Prostate gland (tissue), 2 donors: Measurements from ENCODE around the gene CELF4. TPM values are rescaled to one million over a fixed set of nuclear protein-coding genes. Genes with fewer than 3 reads are reported as not detected.

Experiments
- DNase-seq: peaks from one replicate; pipeline ENCODE4 v3.0.0-alpha.2; 2019; ENCODE audit warnings: low spot score
- H3K27ac ChIP-seq, 2 donors: fragments of 200-600 bp; sonication (generic); 2 replicates each; pipeline ENCODE4 v1.5.1; 2017 to 2019
- H3K27me3 ChIP-seq: fragments of 200-600 bp; sonication (generic); replicated peaks from 2 replicates; pipeline ENCODE4 v1.5.1; 2019; ENCODE audit not compliant: insufficient read depth
- H3K36me3 ChIP-seq, 2 donors: fragments of 200-600 bp; sonication (generic); 1 replicate in 1 of 2; 2 replicates in 1 of 2; pipeline versions ENCODE4 v1.5.1 to v1.8.1; 2017 to 2019
- H3K4me1 ChIP-seq: fragments of 200-600 bp; sonication (generic); replicated peaks from 2 replicates; pipeline ENCODE4 v1.5.1; 2019
- H3K4me3 ChIP-seq, 2 donors: fragments of 200-600 bp; sonication (generic); 2 replicates each; pipeline ENCODE4 v1.5.1; 2017 to 2019
- H3K9me3 ChIP-seq: fragments of 200-600 bp; sonication (generic); 2 replicates; pipeline ENCODE4 v1.5.1; 2017
- CTCF ChIP-seq, 4 experiments: fragments of 200-600 bp in 2 of 4; fragments of 450-650 bp in 2 of 4; sonication (generic) in 2 of 4; IDR thresholded peaks; 1 replicate in 3 of 4; 2 replicates in 1 of 4; pipeline ENCODE4 v1.5.1; 2016 to 2019; ENCODE audit warnings: antibody characterized with exemption in 4 of 4, mild to moderate bottlenecking in 2 of 4, moderate library complexity in 2 of 4
- POLR2A ChIP-seq: fragments of 450-650 bp; IDR thresholded peaks from one replicate; pipeline ENCODE4 v1.6.1; 2016; ENCODE audit warnings: antibody characterized with exemption, mild to moderate bottlenecking
- POLR2AphosphoS5 ChIP-seq: sonication (generic); formaldehyde crosslinking; IDR thresholded peaks from one replicate; pipeline ENCODE4 v1.6.1; 2017; ENCODE audit warnings: antibody characterized with exemption
- WGBS: methylation state at CpG from one replicate; pipeline ENCODE4 v1.1.5; 2018; 5-methylcytosine and 5-hydroxymethylcytosine counted together
- intact Hi-C: fragments of 100-400 bp; cut with DNase I; formaldehyde crosslinking; loops from one replicate; pipeline ENCODE4 v1.14.2; 2022
- total RNA-seq, 2 donors: library from RNA; depleted of rRNA; stranded (reverse); fragments of >200 nt; gene quantifications; one replicate each; pipeline ENCODE4 v1.1.0, GENCODE V29; 2016

The CELF4 gene
- total RNA-seq, 2 donors from 2014 or later = 7.8 to 8.5 TPM

- no peak overlapping the region for H3K27ac ChIP-seq
- H3K36me3 ChIP-seq = no peaks in the 10 kb centered on the region
- H3K27me3 ChIP-seq = no peaks in the 10 kb centered on the region
- WGBS = 86% methylated on average over 7 of the region's 7 CpGs
- no peaks in the 10 kb centered on the region for H3K4me1 ChIP-seq
- no peaks in the 10 kb centered on the region for H3K9me3 ChIP-seq
- no peak for DNase-seq
- TF ChIP-seq POLR2AphosphoS5 = no peak
- no peak for TF ChIP-seq CTCF (IDR thresholded peaks at IDR 0.05)
- no peak for TF ChIP-seq POLR2A
- intact Hi-C loops = no loop called here
- H3K4me3 ChIP-seq = no peak overlapping the region
These were observed 145.7 kb downstream of the CELF4 start for GRCh38 chr18:37419866-37420265.

- no peaks in the 10 kb centered on the region for H3K27me3 ChIP-seq
- no peak overlapping the region for H3K27ac ChIP-seq
- no peak overlapping the region for H3K4me3 ChIP-seq
- 82% methylated on average over 7 of the region's 7 CpGs for WGBS
- no peaks in the 10 kb centered on the region for H3K9me3 ChIP-seq
- TF ChIP-seq CTCF (IDR thresholded peaks at IDR 0.05) (no peak), POLR2A (no peak), POLR2AphosphoS5 (no peak)
- intact Hi-C loops = no loop called here
- no peaks in the 10 kb centered on the region for H3K4me1 ChIP-seq
- no peak for DNase-seq
- no peaks in the 10 kb centered on the region for H3K36me3 ChIP-seq
These were observed 146.3 kb downstream of the CELF4 start for GRCh38 chr18:37419315-37419714.

GRCh38 chr18:37414816-37415215 is 150.8 kb downstream of the CELF4 start:
- H3K4me3 ChIP-seq = no peak overlapping the region
- H3K36me3 ChIP-seq = no peaks in the 10 kb centered on the region
- WGBS = 97% methylated on average over 1 of the region's 1 CpG
- intact Hi-C loops = no loop called here
- H3K27me3 ChIP-seq = no peaks in the 10 kb centered on the region
- TF ChIP-seq POLR2AphosphoS5 (no peak), CTCF (IDR thresholded peaks at IDR 0.05) (no peak), POLR2A (no peak)
- no peaks in the 10 kb centered on the region for H3K9me3 ChIP-seq
- no peaks in the 10 kb centered on the region for H3K4me1 ChIP-seq
- H3K27ac ChIP-seq = no peak overlapping the region
- DNase-seq = no peak

GRCh38 chr18:37412829-37413228 is 152.8 kb downstream of the CELF4 start:
- Histone ChIP-seq H3K4me3 (no peak overlapping the region), H3K4me1 (no peaks in the 10 kb centered on the region), H3K27ac (no peak overlapping the region), H3K36me3 (no peaks in the 10 kb centered on the region), H3K9me3 (no peaks in the 10 kb centered on the region), H3K27me3 (no peaks in the 10 kb centered on the region)
- TF ChIP-seq POLR2AphosphoS5 = no peak
- no peak for TF ChIP-seq POLR2A
- TF ChIP-seq CTCF (IDR thresholded peaks at IDR 0.05) = no peak
- intact Hi-C loops = no loop called here
- no peak for DNase-seq
- WGBS = 84% methylated on average over 8 of the region's 8 CpGs

- 75% methylated on average over 3 of the region's 3 CpGs for WGBS
- no peak for DNase-seq
- Histone ChIP-seq H3K9me3 (no peaks in the 10 kb centered on the region), H3K27me3 (no peaks in the 10 kb centered on the region), H3K36me3 (no peaks in the 10 kb centered on the region), H3K27ac (no peak overlapping the region), H3K4me1 (no peaks in the 10 kb centered on the region), H3K4me3 (no peak overlapping the region)
- TF ChIP-seq CTCF (IDR thresholded peaks at IDR 0.05) = no peak
- no peak for TF ChIP-seq POLR2A
- no peak for TF ChIP-seq POLR2AphosphoS5
- intact Hi-C loops = no loop called here
These were observed 153.3 kb downstream of the CELF4 start for GRCh38 chr18:37412333-37412732.
